IMR-90 (cell line): ENCODE data around the gene PDILT. TPM values are rescaled to one million over a fixed set of nuclear protein-coding genes. Genes with fewer than 3 reads are reported as not detected.
"Not testable (repeated sequence)": the region's sequence is repeated elsewhere in the genome, so short reads cannot be mapped to it uniquely, and the experiment has no call there.

ENCODE experiments used
- ATAC-seq: fragments of 200-7000 bp; cut with Tn5 transposase; 2 replicates; pipeline ENCODE4 v1.9.1; 2020; ENCODE audit warnings: low read depth, mild to moderate bottlenecking, moderate library complexity
- BruUV-seq: library from RNA; stranded (reverse); fragments of 400-500 nt; replicated peaks from 2 replicates; lab custom pipeline; 2021; lab: Mats Ljungman, UMichigan
- CTCF ChIA-PET: fragments of 300-600 bp; formaldehyde crosslinking; extraction: SDS; loops from one replicate; lab custom pipeline; 2021; ENCODE audit warnings: antibody characterized with exemption; lab: Yijun Ruan, JAX
- POLR2A ChIA-PET: fragments of 300-600 bp; sonication (Branson Sonifier 250); formaldehyde crosslinking; loops from one replicate; lab custom pipeline; 2022; ENCODE audit warnings: antibody characterized with exemption; ENCODE audit not compliant: unreplicated experiment; lab: Charles Lee
- DNase-seq: peaks from one replicate; pipeline ENCODE4 v3.0.0; 2013
- H2AFZ ChIP-seq: replicated peaks from 2 replicates; pipeline ENCODE3; 2013; ENCODE audit warnings: low read length, mild to moderate bottlenecking; ENCODE audit not compliant: poor library complexity
- H2AK5ac ChIP-seq: 2 replicates; pipeline ENCODE4 v1.6.1; 2013; ENCODE audit warnings: low read depth, low read length, inconsistent platforms
- H2AK9ac ChIP-seq: replicated peaks from 2 replicates; pipeline ENCODE3; 2013; ENCODE audit warnings: mild to moderate bottlenecking, low read depth, low read length, moderate library complexity; ENCODE audit not compliant: poor library complexity
- H2BK120ac ChIP-seq: 2 replicates; pipeline ENCODE4 v1.6.1; 2013; ENCODE audit warnings: low read depth, low read length, inconsistent platforms
- H2BK15ac ChIP-seq: 3 replicates; pipeline ENCODE4 v1.6.1; 2013; ENCODE audit warnings: low read depth, low read length, inconsistent platforms
- H2BK20ac ChIP-seq: 2 replicates; pipeline ENCODE4 v1.6.1; 2013; ENCODE audit warnings: low read depth, mild to moderate bottlenecking, inconsistent platforms, low read length, moderate library complexity
- H2BK5ac ChIP-seq: 2 replicates; pipeline ENCODE4 v1.6.1; 2013; ENCODE audit warnings: mild to moderate bottlenecking, low read depth, low read length, inconsistent platforms; ENCODE audit not compliant: poor library complexity, severe bottlenecking
- H3K14ac ChIP-seq: replicated peaks from 2 replicates; pipeline ENCODE4 v1.6.1; 2013; ENCODE audit warnings: low read depth, low read length, inconsistent platforms
- H3K18ac ChIP-seq: 2 replicates; pipeline ENCODE4 v1.6.1; 2013; ENCODE audit warnings: low read depth, low read length, control low read depth
- H3K23ac ChIP-seq: 2 replicates; pipeline ENCODE4 v1.6.1; 2013; ENCODE audit warnings: low read depth, low read length, inconsistent platforms
- H3K27ac ChIP-seq: 2 replicates; pipeline ENCODE4 v1.5.1; 2013; ENCODE audit warnings: mild to moderate bottlenecking, control low read depth, low read length; ENCODE audit not compliant: insufficient read depth
- H3K27me3 ChIP-seq: 2 replicates; pipeline ENCODE4 v1.6.1; 2013; ENCODE audit warnings: low read length; ENCODE audit not compliant: control insufficient read depth, insufficient read depth
- H3K36me3 ChIP-seq: 2 replicates; pipeline ENCODE4 v1.6.1; 2013; ENCODE audit warnings: low read length, mixed read lengths; ENCODE audit not compliant: control insufficient read depth, insufficient read depth
- H3K4ac ChIP-seq: 2 replicates; pipeline ENCODE4 v1.6.1; 2013; ENCODE audit warnings: low read depth, low read length, inconsistent platforms
- H3K4me1 ChIP-seq: 2 replicates; pipeline ENCODE4 v1.6.1; 2013; ENCODE audit warnings: low read length, mixed read lengths; ENCODE audit not compliant: control insufficient read depth, insufficient read depth
- H3K4me2 ChIP-seq: 2 replicates; pipeline ENCODE4 v1.6.1; 2013; ENCODE audit warnings: low read depth, mild to moderate bottlenecking, control low read depth, low read length, moderate library complexity
- H3K4me3 ChIP-seq: 2 replicates; pipeline ENCODE4 v1.5.1; 2013; ENCODE audit warnings: low read depth, mild to moderate bottlenecking, control low read depth, low read length, moderate library complexity; ENCODE audit not compliant: insufficient read depth
- H3K56ac ChIP-seq: 2 replicates; pipeline ENCODE4 v1.6.1; 2013; ENCODE audit warnings: low read length, inconsistent platforms; ENCODE audit not compliant: insufficient read depth; ENCODE audit errors: extremely low read depth
- H3K79me1 ChIP-seq, 2 experiments: 2 replicates each; pipeline ENCODE4 v1.6.1; 2013; ENCODE audit warnings: low read length in 2 of 2, inconsistent platforms in 1 of 2, low read depth in 1 of 2
- H3K9ac ChIP-seq: 2 replicates; pipeline ENCODE4 v1.6.1; 2013; ENCODE audit warnings: low read depth, low read length, control low read depth
- H3K9me1 ChIP-seq: 2 replicates; pipeline ENCODE4 v1.6.1; 2013; ENCODE audit warnings: low read length, inconsistent platforms; ENCODE audit not compliant: insufficient read depth
- H3K9me3 ChIP-seq: 2 replicates; pipeline ENCODE4 v1.6.1; 2013; ENCODE audit warnings: low read length; ENCODE audit not compliant: control insufficient read depth, insufficient read depth
- H4K20me1 ChIP-seq: 2 replicates; pipeline ENCODE4 v1.6.1; 2013; ENCODE audit warnings: low read length, inconsistent platforms; ENCODE audit not compliant: insufficient read depth
- H4K5ac ChIP-seq: 2 replicates; pipeline ENCODE4 v1.6.1; 2013; ENCODE audit warnings: mild to moderate bottlenecking, low read depth, low read length, control low read depth
- H4K8ac ChIP-seq, 2 experiments: 2 replicates each; pipeline ENCODE4 v1.6.1; 2013; ENCODE audit warnings: low read depth in 2 of 2, low read length in 2 of 2, control low read depth in 1 of 2, inconsistent platforms in 1 of 2
- H4K91ac ChIP-seq: 2 replicates; pipeline ENCODE4 v1.6.1; 2013; ENCODE audit warnings: low read depth, low read length, inconsistent platforms; ENCODE audit not compliant: insufficient read depth
- NFE2L2 ChIP-seq: fragments of 150-350 bp; IDR thresholded peaks from 2 replicates; pipeline ENCODE4 v1.6.1; 2016; ENCODE audit warnings: low read depth, mild to moderate bottlenecking, low read length
- POLR2A ChIP-seq: IDR thresholded peaks from 2 replicates; pipeline ENCODE4 v1.6.1; 2012; ENCODE audit warnings: mild to moderate bottlenecking, low read depth, low read length
- RAD21 ChIP-seq: IDR thresholded peaks from 2 replicates; pipeline ENCODE4 v1.6.1; 2012; ENCODE audit warnings: low read length, improper control_type of control experiment
- RFX5 ChIP-seq: IDR thresholded peaks from 2 replicates; pipeline ENCODE4 v1.8.0; 2012; ENCODE audit warnings: low read depth, mild to moderate bottlenecking, low read length, moderate library complexity
- SMC3 ChIP-seq: fragments of 150-350 bp; IDR thresholded peaks from 2 replicates; pipeline ENCODE4 v1.6.1; 2016; ENCODE audit warnings: low read depth, mild to moderate bottlenecking, antibody characterized with exemption, low read length, moderate library complexity
- WGBS, 2 experiments: methylation state at CpG; one replicate each; pipeline versions ENCODE4 v1.1.5 to v1.1.7; 2013; ENCODE audit warnings: missing lambda C conversion rate in 2 of 2; ENCODE audit not compliant: insufficient read length in 1 of 2; ENCODE audit errors: extremely low coverage in 2 of 2; 5-methylcytosine and 5-hydroxymethylcytosine counted together
- dilution Hi-C: fragments of 300-500 bp; cut with HindIII; formaldehyde crosslinking; loops from one replicate; pipeline ENCODE4 v1.14.3; 2018; ENCODE audit warnings: low sequenced_read_pairs; ENCODE audit not compliant: unreplicated experiment
- in situ Hi-C: fragments of 300-500 bp; cut with MboI; formaldehyde crosslinking; loops from 3 replicates; pipeline ENCODE4 v1.14.3; 2019; ENCODE audit warnings: low sequenced_read_pairs, inconsistent platforms, mixed read lengths
- intact Hi-C: fragments of 100-400 bp; cut with micrococcal nuclease; formaldehyde crosslinking; loops from 2 replicates; pipeline ENCODE4 v1.10.0; 2022
- polyA plus RNA-seq, 3 experiments: library from polyadenylated mRNA; depleted of rRNA; stranded (reverse); fragments of >200 nt; gene quantifications; 2 replicates each; pipeline ENCODE4 v1.2.3, GENCODE V29; 2012; ENCODE audit warnings: low replicate concordance in 1 of 3
- total RNA-seq: library from RNA; depleted of rRNA; stranded (reverse); fragments of >200 nt; gene quantifications from 2 replicates; pipeline ENCODE4 v1.2.3, GENCODE V29; 2012
- TF ChIP-seq, protein P1 (sequence below): fragments of 150-350 bp; IDR thresholded peaks from 2 replicates; pipeline ENCODE4 v1.6.1; 2016; ENCODE audit warnings: low read depth, mild to moderate bottlenecking, low read length, moderate library complexity, borderline replicate concordance
- TF ChIP-seq, protein P2 (sequence below): fragments of 150-350 bp; IDR thresholded peaks from 2 replicates; pipeline ENCODE4 v1.6.1; 2017; ENCODE audit warnings: mild to moderate bottlenecking, antibody characterized with exemption, low read length, low read depth

The PDILT gene
- total and polyA plus RNA-seq, 2 of the 4 experiments (the other 2 are of a cell fraction): not detected

DNA sequence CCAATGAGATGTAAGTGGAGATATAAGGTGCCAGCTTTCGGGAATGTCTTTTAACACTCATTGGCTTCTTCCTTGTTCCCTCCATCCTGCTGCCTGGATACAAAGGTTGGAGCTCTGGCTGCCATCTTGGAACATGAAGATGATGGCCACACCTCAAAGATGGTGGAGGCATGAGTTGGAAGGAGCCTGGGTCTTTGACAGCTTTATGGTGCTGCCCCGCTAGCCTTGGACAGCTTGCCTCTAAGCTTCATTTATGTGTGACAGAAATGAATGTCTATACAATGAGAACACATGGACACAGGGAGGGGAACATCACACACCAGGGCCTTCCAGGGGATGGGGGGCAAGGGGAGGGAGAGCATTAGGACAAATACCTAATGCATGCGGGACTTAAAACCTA lies 90.8 kb downstream of the PDILT start:
- no CpG with 5 or more reads among the region's 3 CpGs for WGBS, 2 experiments
- Histone ChIP-seq H3K4me1 (no peaks in the 10 kb centered on the region), H2AK9ac (no peak overlapping the region), H3K9ac (no peak overlapping the region), H4K20me1 (no peaks in the 10 kb centered on the region), H2AFZ (no peak overlapping the region), H3K79me1 (no peaks in the 10 kb centered on the region), H3K4me2 (no peak overlapping the region), H3K9me1 (no peaks in the 10 kb centered on the region), H3K36me3 (no peaks in the 10 kb centered on the region), H2AK5ac (no peak overlapping the region), H3K9me3 (peaks cover 7% of the 10 kb centered on the region; the same call in 1 of the 2 replicates), H4K8ac (no peak overlapping the region), H2BK20ac (no peak overlapping the region), H3K14ac (no peak overlapping the region), H3K4ac (no peak overlapping the region), H3K27me3 (no peaks in the 10 kb centered on the region), H3K18ac (no peak overlapping the region), H4K91ac (no peak overlapping the region), H3K27ac (no peak overlapping the region), H3K23ac (no peak overlapping the region), H3K4me3 (no peak overlapping the region), H2BK5ac (no peak overlapping the region), H3K56ac (no peak overlapping the region), H2BK15ac (no peak overlapping the region), H4K5ac (no peak overlapping the region), H2BK120ac (no peak overlapping the region)
- ATAC-seq (no peak), DNase-seq (no peak)
- intact Hi-C loops: no loop called here
- ChIA-PET CTCF (no interaction called here), POLR2A (interaction anchor here (0.6 kb wide), 1 partner anchor 11 kb away, joined by 3 read pairs; no protein-coding TSS in a partner anchor)
- dilution Hi-C loops: no loop called here
- no peak for TF ChIP-seq POLR2A
- TF ChIP-seq RAD21: no peak
- TF ChIP-seq, protein P1, sequence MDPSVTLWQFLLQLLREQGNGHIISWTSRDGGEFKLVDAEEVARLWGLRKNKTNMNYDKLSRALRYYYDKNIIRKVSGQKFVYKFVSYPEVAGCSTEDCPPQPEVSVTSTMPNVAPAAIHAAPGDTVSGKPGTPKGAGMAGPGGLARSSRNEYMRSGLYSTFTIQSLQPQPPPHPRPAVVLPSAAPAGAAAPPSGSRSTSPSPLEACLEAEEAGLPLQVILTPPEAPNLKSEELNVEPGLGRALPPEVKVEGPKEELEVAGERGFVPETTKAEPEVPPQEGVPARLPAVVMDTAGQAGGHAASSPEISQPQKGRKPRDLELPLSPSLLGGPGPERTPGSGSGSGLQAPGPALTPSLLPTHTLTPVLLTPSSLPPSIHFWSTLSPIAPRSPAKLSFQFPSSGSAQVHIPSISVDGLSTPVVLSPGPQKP: no peak
- TF ChIP-seq NFE2L2: no peak
- TF ChIP-seq, protein P2, sequence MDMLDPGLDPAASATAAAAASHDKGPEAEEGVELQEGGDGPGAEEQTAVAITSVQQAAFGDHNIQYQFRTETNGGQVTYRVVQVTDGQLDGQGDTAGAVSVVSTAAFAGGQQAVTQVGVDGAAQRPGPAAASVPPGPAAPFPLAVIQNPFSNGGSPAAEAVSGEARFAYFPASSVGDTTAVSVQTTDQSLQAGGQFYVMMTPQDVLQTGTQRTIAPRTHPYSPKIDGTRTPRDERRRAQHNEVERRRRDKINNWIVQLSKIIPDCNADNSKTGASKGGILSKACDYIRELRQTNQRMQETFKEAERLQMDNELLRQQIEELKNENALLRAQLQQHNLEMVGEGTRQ: no peak
- TF ChIP-seq RFX5: no peak
- no peak for TF ChIP-seq SMC3
- in situ Hi-C loops: no loop called here
- BruUV-seq: no TSS peak

DNA sequence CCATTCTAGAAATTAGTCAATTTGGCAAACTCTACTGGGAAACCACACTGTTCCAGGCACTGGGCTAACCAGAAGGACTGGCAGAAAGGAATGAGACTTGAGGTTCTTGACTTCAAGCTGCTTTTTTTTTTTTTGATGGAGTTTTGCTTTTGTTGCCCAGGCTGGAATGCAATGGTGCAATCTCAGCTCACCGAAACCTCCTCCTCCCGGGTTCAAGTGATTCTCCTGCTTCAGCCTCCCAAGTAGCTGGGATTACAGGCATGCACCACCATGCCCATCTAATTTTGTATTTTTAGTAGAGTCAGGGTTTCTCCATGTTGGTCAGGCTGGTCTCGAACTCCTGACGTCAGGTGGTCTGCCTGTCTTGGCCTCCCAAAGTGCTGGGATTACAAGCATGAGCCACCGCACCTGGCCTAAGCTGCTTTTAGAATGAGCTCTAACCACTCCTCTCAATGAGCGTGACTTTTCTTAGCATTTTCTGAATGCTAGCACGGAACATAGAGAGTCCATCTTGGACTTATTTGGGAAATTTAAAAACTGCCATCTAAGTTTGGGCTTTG lies 91.9 kb downstream of the PDILT start:
- intact Hi-C loops, H3K18ac ChIP-seq, H2BK15ac ChIP-seq, H3K4me1 ChIP-seq, H3K4ac ChIP-seq, H3K9ac ChIP-seq, H3K4me3 ChIP-seq, in situ Hi-C loops, H2AK9ac ChIP-seq, BruUV-seq, H4K20me1 ChIP-seq, H3K56ac ChIP-seq, H3K14ac ChIP-seq, H2BK120ac ChIP-seq, DNase-seq, H3K27me3 ChIP-seq, H3K79me1 ChIP-seq, H4K8ac ChIP-seq, H2BK5ac ChIP-seq, H3K27ac ChIP-seq, ATAC-seq, POLR2A ChIA-PET, H2BK20ac ChIP-seq, dilution Hi-C loops, H3K9me1 ChIP-seq, H2AK5ac ChIP-seq, H4K5ac ChIP-seq, H2AFZ ChIP-seq, H4K91ac ChIP-seq, H3K36me3 ChIP-seq, H3K23ac ChIP-seq, H3K9me3 ChIP-seq, CTCF ChIA-PET, H3K4me2 ChIP-seq: not testable (repeated sequence)
- 38% methylated on average over 2 of the region's 7 CpGs; no CpG with 5 or more reads in 1 of the 2 experiments for WGBS, 2 experiments
